Astrocyte (in vitro differentiated cells and primary cell): ENCODE results near the gene CUEDC1. TPM values are rescaled to one million over a fixed set of nuclear protein-coding genes. Genes with fewer than 3 reads are reported as not detected.

Experiments used
- DNase-seq: peaks from one replicate; pipeline ENCODE4 v3.0.0-alpha.2; 2010; ENCODE audit warnings: low read depth
- FAIRE-seq: peaks from 2 replicates; lab custom pipeline; 2011; peaks lifted over from hg19 to GRCh38; lab: Jason Lieb, UNC
- H2AFZ ChIP-seq: 2 replicates; pipeline ENCODE4 v1.6.0; 2012; ENCODE audit warnings: low read depth, low read length, inconsistent platforms
- H3K27ac ChIP-seq: 2 replicates; pipeline ENCODE4 v1.5.1; 2011; ENCODE audit warnings: low read depth, low read length, inconsistent platforms
- H3K27me3 ChIP-seq: 2 replicates; pipeline ENCODE4 v1.6.0; 2011; ENCODE audit warnings: low read length, inconsistent platforms; ENCODE audit not compliant: insufficient read depth
- H3K36me3 ChIP-seq: 2 replicates; pipeline ENCODE4 v1.5.1; 2011; ENCODE audit warnings: low read length, inconsistent platforms; ENCODE audit not compliant: insufficient read depth
- H3K4me1 ChIP-seq: 2 replicates; pipeline ENCODE4 v1.5.1; 2011; ENCODE audit warnings: low read length, inconsistent platforms; ENCODE audit not compliant: insufficient read depth
- H3K4me2 ChIP-seq: 2 replicates; pipeline ENCODE4 v1.6.0; 2012; ENCODE audit warnings: low read length, inconsistent platforms
- H3K4me3 ChIP-seq: 2 replicates; pipeline ENCODE4 v1.5.1; 2011; ENCODE audit warnings: low read depth, mild to moderate bottlenecking, low read length, inconsistent platforms; ENCODE audit not compliant: insufficient read depth
- H3K79me2 ChIP-seq: 2 replicates; pipeline ENCODE4 v1.6.0; 2012; ENCODE audit warnings: mild to moderate bottlenecking, low read length, inconsistent platforms; ENCODE audit not compliant: insufficient read depth
- H3K9ac ChIP-seq: 2 replicates; pipeline ENCODE4 v1.6.0; 2012; ENCODE audit warnings: mild to moderate bottlenecking, low read length, inconsistent platforms
- H3K9me3 ChIP-seq: 2 replicates; pipeline ENCODE4 v1.5.1; 2012; ENCODE audit warnings: low read depth, mild to moderate bottlenecking, low read length, inconsistent platforms; ENCODE audit not compliant: insufficient read depth
- H4K20me1 ChIP-seq: 2 replicates; pipeline ENCODE4 v1.6.0; 2012; ENCODE audit warnings: low read length, inconsistent platforms; ENCODE audit not compliant: insufficient read depth
- H3K27ac Mint-ChIP-seq: one replicate; pipeline ENCODE4 v1.8.0; 2021; ENCODE audit warnings: mild to moderate bottlenecking, mixed read lengths; ENCODE audit not compliant: unreplicated experiment
- H3K27me3 Mint-ChIP-seq: one replicate; pipeline ENCODE4 v1.8.0; 2021; ENCODE audit warnings: low read depth, mixed read lengths; ENCODE audit not compliant: unreplicated experiment
- H3K36me3 Mint-ChIP-seq: one replicate; pipeline ENCODE4 v1.8.0; 2021; ENCODE audit warnings: low read depth, mixed read lengths; ENCODE audit not compliant: unreplicated experiment
- H3K4me1 Mint-ChIP-seq: one replicate; pipeline ENCODE4 v1.8.0; 2021; ENCODE audit warnings: low read depth, mixed read lengths; ENCODE audit not compliant: unreplicated experiment
- H3K4me3 Mint-ChIP-seq: one replicate; pipeline ENCODE4 v1.8.0; 2021; ENCODE audit warnings: mild to moderate bottlenecking, moderate library complexity, mixed read lengths; ENCODE audit not compliant: unreplicated experiment
- H3K9me3 Mint-ChIP-seq: one replicate; pipeline ENCODE4 v1.8.0; 2021; ENCODE audit warnings: mild to moderate bottlenecking, mixed read lengths; ENCODE audit not compliant: unreplicated experiment
- EZH2 ChIP-seq: IDR thresholded peaks from 2 replicates; pipeline ENCODE4 v1.6.1; 2012; ENCODE audit warnings: mild to moderate bottlenecking, low read length, inconsistent platforms; ENCODE audit not compliant: insufficient read depth
- total RNA-seq: library from RNA; stranded (reverse); gene quantifications from 2 replicates; pipeline ENCODE4 v1.2.1, GENCODE V29; 2021
- TF ChIP-seq, protein P1 (sequence below): IDR thresholded peaks from 2 replicates; pipeline ENCODE4 v1.5.1; 2011; ENCODE audit warnings: low read depth, mild to moderate bottlenecking, inconsistent platforms, low read length, moderate library complexity; ENCODE audit not compliant: insufficient read depth

Gene CUEDC1
- total RNA-seq, 1 donor from 2014 or later, result 43.7 TPM

DNA sequence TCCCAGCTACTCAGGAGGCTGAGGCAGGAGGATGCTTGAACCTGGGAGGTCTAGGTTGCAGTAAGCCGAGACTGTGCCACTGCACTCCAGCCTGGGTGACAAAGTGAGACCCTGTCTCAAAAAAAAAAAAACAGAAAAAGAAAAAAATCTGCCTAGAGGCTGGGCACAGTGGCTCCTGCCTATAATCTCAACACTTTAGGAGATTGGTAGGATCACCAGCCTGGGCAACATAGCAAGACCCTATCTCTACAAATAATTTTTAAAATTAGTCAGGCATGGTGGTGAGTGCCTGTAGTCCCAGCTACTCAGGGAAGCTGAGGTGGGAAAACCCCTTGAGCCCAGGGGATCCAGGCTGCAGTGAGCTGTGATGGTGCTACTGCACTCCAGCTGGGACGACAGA is 17.7 kb downstream of the CUEDC1 start:
- Histone ChIP-seq H2AFZ (no peak overlapping the region), H3K9ac (no peak overlapping the region), H4K20me1 (peaks cover 83% of the 10 kb centered on the region), H3K36me3 (no peaks in the 10 kb centered on the region), H3K4me1 (peaks cover 41% of the 10 kb centered on the region), H3K9me3 (no peaks in the 10 kb centered on the region), H3K27ac (no peak overlapping the region), H3K27me3 (no peaks in the 10 kb centered on the region), H3K4me2 (no peak overlapping the region), H3K4me3 (no peak overlapping the region), H3K79me2 (peaks cover 80% of the 10 kb centered on the region)
- H3K36me3 Mint-ChIP-seq, result no peaks in the 10 kb centered on the region
- peaks cover 44% of the 10 kb centered on the region for H3K4me1 Mint-ChIP-seq
- no peaks in the 10 kb centered on the region for H3K9me3 Mint-ChIP-seq
- H3K27ac Mint-ChIP-seq, result no peak overlapping the region
- no peak overlapping the region for H3K4me3 Mint-ChIP-seq
- TF ChIP-seq, protein P1, sequence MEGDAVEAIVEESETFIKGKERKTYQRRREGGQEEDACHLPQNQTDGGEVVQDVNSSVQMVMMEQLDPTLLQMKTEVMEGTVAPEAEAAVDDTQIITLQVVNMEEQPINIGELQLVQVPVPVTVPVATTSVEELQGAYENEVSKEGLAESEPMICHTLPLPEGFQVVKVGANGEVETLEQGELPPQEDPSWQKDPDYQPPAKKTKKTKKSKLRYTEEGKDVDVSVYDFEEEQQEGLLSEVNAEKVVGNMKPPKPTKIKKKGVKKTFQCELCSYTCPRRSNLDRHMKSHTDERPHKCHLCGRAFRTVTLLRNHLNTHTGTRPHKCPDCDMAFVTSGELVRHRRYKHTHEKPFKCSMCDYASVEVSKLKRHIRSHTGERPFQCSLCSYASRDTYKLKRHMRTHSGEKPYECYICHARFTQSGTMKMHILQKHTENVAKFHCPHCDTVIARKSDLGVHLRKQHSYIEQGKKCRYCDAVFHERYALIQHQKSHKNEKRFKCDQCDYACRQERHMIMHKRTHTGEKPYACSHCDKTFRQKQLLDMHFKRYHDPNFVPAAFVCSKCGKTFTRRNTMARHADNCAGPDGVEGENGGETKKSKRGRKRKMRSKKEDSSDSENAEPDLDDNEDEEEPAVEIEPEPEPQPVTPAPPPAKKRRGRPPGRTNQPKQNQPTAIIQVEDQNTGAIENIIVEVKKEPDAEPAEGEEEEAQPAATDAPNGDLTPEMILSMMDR, result no peak
- TF ChIP-seq EZH2, result no peak
- H3K27me3 Mint-ChIP-seq, result no peaks in the 10 kb centered on the region
- FAIRE-seq, result no peak
- DNase-seq, result no peak

DNA sequence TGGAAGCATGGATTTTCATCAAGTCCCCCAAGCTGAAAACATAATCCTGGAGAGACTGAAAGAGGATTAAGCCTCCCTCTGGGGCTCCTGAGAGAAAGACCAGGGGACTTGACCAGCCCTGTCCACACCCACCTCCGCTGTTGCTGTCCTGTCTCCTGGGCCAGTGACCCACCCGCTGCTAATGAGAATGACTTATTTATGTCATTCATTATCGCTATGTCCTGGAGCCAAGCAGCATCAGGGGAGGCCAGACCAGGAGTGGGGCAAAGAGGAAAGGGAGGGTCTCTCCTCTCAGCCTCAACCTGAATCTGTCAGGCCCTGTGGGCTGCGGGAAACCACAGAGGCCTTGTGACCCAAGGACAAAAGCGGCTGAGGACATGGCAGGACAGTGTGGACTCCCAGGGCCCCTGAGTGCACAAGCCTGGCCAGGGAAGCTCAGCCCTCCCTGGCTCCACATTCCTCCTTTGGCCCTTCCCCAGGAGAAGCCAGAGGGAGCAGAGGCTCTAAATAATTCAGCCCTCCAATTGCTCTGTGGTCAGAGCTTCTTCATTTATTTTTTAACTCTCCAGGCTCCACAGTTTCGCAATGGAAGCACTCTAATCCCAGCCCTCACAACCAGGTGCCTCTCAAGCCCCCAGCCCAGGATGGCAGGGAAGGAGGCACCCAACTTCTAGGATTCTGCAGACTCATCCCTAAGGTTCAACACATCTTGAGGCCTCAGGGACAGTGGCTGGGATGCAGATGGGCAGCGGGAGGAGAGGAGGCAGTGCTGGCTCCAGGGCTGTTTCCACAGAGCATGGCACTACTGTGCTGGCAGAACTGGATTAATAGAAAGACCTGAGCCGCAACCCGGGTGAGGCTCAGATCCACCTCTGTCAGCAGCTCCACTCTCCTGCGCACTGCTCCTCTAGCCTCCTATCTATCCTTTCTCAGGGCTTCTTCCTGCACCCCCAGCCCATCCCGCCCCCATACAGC is 19.1 kb downstream of the CUEDC1 start:
- no peaks in the 10 kb centered on the region for H3K27me3 Mint-ChIP-seq
- H3K9me3 Mint-ChIP-seq, result peaks cover 2% of the 10 kb centered on the region
- Histone ChIP-seq H2AFZ (no peak overlapping the region), H3K27me3 (no peaks in the 10 kb centered on the region), H3K4me2 (peak overlapping the region; percentile 75), H3K4me1 (peaks cover 37% of the 10 kb centered on the region), H3K27ac (peak overlapping the region; percentile 75), H3K79me2 (peaks cover 72% of the 10 kb centered on the region), H3K36me3 (no peaks in the 10 kb centered on the region), H3K9me3 (no peaks in the 10 kb centered on the region), H3K4me3 (no peak overlapping the region), H3K9ac (peak overlapping the region; percentile 80), H4K20me1 (peaks cover 80% of the 10 kb centered on the region)
- peaks cover 2% of the 10 kb centered on the region for H3K36me3 Mint-ChIP-seq
- peaks cover 46% of the 10 kb centered on the region for H3K4me1 Mint-ChIP-seq
- H3K27ac Mint-ChIP-seq, result peak overlapping the region; percentile 95
- peak; percentile 52 for DNase-seq
- H3K4me3 Mint-ChIP-seq, result peak overlapping the region; percentile 68
- no peak for FAIRE-seq
- TF ChIP-seq EZH2, result no peak
- TF ChIP-seq, protein P1, result no peak
